ENCODE results near the gene CCDC7. TPM values are rescaled to one million over a fixed set of nuclear protein-coding genes. Genes with fewer than 3 reads are reported as not detected.

CCDC7 gene
- total and polyA plus RNA-seq, 4 donors = 1.2 to 36.4 (median 6.9) TPM

DNA sequence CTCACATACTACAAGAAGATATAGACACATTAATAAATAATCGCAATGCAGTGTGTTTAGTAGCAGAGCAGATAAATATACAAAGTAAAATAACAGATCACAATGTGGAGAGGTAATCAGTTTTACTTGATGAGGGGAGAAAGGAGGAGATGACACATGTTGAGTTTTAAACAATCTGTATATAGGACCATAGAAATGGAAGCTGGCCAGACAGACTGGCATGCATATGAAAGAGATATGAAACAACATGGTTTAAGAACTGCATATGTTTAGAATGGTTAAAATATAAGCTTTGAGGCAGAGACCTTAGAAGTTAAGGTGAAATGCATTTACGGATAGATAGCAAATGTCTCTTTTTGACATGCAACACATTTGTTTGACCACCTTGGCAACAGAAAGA lies 19.8 kb upstream of the CCDC7 start:
- no peak for DNase-seq
- WGBS, 2 donors = 96 to 98% methylated on average over 2 of the region's 2 CpGs
- Histone ChIP-seq H3K9ac (ENCODE audit: insufficient read depth in 1 of 2, low read length in 2 of 2) (no peak overlapping the region), H3K27ac (ENCODE audit: low read depth in 1 of 2, low read length in 1 of 2) (no peak overlapping the region), H3K27me3 (ENCODE audit: control insufficient read depth in 3 of 3, insufficient read depth in 3 of 3, low read length in 2 of 3) (no peaks in the 10 kb centered on the region), H3K36me3 (ENCODE audit: control insufficient read depth in 4 of 4, insufficient read depth in 4 of 4, low read length in 4 of 4) (no peaks in the 10 kb centered on the region), H3K9me3 (ENCODE audit: control insufficient read depth in 4 of 4, insufficient read depth in 3 of 4, low read length in 3 of 4) (no peaks in the 10 kb centered on the region), H3K4me1 (ENCODE audit: control insufficient read depth in 5 of 5, insufficient read depth in 5 of 5, low read length in 5 of 5) (no peaks in the 10 kb centered on the region), H3K4me3 (no peak overlapping the region)
- no peak for ATAC-seq (ENCODE audit: insufficient read depth, low FRiP score)
- TF ChIP-seq, protein P1, sequence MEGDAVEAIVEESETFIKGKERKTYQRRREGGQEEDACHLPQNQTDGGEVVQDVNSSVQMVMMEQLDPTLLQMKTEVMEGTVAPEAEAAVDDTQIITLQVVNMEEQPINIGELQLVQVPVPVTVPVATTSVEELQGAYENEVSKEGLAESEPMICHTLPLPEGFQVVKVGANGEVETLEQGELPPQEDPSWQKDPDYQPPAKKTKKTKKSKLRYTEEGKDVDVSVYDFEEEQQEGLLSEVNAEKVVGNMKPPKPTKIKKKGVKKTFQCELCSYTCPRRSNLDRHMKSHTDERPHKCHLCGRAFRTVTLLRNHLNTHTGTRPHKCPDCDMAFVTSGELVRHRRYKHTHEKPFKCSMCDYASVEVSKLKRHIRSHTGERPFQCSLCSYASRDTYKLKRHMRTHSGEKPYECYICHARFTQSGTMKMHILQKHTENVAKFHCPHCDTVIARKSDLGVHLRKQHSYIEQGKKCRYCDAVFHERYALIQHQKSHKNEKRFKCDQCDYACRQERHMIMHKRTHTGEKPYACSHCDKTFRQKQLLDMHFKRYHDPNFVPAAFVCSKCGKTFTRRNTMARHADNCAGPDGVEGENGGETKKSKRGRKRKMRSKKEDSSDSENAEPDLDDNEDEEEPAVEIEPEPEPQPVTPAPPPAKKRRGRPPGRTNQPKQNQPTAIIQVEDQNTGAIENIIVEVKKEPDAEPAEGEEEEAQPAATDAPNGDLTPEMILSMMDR (IDR thresholded peaks at IDR 0.05; ENCODE audit: control extremely low read depth, extremely low read depth) = no peak

DNA sequence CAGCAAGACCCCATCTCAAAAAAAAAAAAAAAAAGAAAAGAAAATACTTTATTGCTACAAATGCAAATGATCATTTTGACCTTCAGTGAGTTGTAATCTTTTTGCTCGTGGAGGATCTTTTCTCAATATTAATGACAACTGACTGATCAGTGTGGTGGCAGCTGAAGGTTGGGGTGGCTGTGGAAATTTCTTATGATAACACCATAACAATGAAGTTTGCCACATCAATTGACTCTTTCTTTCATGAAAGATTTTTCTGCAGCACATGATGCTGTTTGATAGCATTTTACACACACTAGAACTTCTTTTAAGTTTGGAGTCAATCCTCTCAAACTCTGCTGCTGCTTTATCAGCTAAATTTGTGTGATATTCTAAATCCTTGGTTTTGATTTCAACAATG lies 12.4 kb upstream of the CCDC7 start:
- 80 to 85% methylated on average over 1 of the region's 1 CpG for WGBS, 2 donors
- no peaks in the 10 kb centered on the region for H3K27me3 ChIP-seq (ENCODE audit: control insufficient read depth in 3 of 3, insufficient read depth in 3 of 3, low read length in 2 of 3)
- H3K4me3 ChIP-seq = no peak overlapping the region
- ATAC-seq (ENCODE audit: insufficient read depth, low FRiP score) (no peak), DNase-seq (no peak)
- peaks cover 0 to 7% (median 0%) of the 10 kb centered on the region in 4 donors for H3K9me3 ChIP-seq (ENCODE audit: control insufficient read depth in 4 of 4, insufficient read depth in 3 of 4, low read length in 3 of 4)
- H3K27ac ChIP-seq (ENCODE audit: low read depth in 1 of 2, low read length in 1 of 2) = no peak overlapping the region
- TF ChIP-seq, protein P1 (IDR thresholded peaks at IDR 0.05; ENCODE audit: control extremely low read depth, extremely low read depth) = no peak
- no peaks in the 10 kb centered on the region for H3K36me3 ChIP-seq (ENCODE audit: control insufficient read depth in 4 of 4, insufficient read depth in 4 of 4, low read length in 4 of 4)
- peaks cover 0 to 3% (median 0%) of the 10 kb centered on the region in 5 donors for H3K4me1 ChIP-seq (ENCODE audit: control insufficient read depth in 5 of 5, insufficient read depth in 5 of 5, low read length in 5 of 5)
- H3K9ac ChIP-seq (ENCODE audit: insufficient read depth in 1 of 2, low read length in 2 of 2) = no peak overlapping the region

DNA sequence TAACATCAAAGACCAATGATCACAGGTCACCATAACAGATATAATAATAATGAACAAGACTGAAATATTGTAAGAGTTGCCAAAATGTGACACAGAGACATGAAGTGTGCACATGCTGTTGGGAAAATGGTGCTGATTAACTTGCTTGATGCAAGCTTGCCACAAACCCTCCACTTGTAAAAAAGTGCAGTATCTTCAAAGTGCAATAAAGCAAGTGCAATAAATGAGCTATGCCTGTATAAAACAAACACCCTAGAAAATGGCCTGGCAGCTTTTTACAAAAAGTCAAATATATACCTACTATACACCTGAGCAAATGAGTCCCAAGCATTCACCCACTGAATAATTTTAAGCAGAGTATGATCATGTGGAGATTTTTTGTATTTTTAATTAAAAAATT lies 9.7 kb upstream of the CCDC7 start:
- TF ChIP-seq, protein P1 (IDR thresholded peaks at IDR 0.05; ENCODE audit: control extremely low read depth, extremely low read depth) = no peak
- DNase-seq (no peak), ATAC-seq (ENCODE audit: insufficient read depth, low FRiP score) (no peak)
- Histone ChIP-seq H3K4me3 (no peak overlapping the region), H3K9me3 (ENCODE audit: control insufficient read depth in 4 of 4, insufficient read depth in 3 of 4, low read length in 3 of 4) (peaks cover 0 to 7% (median 0%) of the 10 kb centered on the region in 4 donors), H3K36me3 (ENCODE audit: control insufficient read depth in 4 of 4, insufficient read depth in 4 of 4, low read length in 4 of 4) (no peaks in the 10 kb centered on the region), H3K27ac (ENCODE audit: low read depth in 1 of 2, low read length in 1 of 2) (no peak overlapping the region), H3K4me1 (ENCODE audit: control insufficient read depth in 5 of 5, insufficient read depth in 5 of 5, low read length in 5 of 5) (peaks cover 0 to 3% (median 0%) of the 10 kb centered on the region in 5 donors), H3K9ac (ENCODE audit: insufficient read depth in 1 of 2, low read length in 2 of 2) (no peak overlapping the region), H3K27me3 (ENCODE audit: control insufficient read depth in 3 of 3, insufficient read depth in 3 of 3, low read length in 2 of 3) (no peaks in the 10 kb centered on the region)

DNA sequence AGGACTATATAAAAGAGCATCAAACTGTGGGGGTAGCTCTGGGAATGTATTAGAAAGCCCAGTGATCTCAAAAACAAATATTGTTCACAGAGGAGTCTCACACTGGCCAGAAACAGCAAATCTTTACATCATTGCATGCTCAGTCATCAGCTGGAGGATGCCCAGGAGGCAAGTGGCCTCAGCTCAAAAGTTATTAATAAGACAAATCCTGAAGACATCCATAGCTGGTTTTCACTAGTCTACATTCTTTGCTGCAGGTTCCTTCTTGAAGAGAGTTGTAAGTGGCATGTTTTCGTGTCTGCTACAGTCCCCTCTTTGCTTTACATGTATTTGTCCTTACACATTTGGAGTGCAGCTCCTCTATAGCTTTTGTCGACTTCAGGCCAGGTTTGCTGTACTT lies 8.6 kb upstream of the CCDC7 start:
- Histone ChIP-seq H3K36me3 (ENCODE audit: control insufficient read depth in 4 of 4, insufficient read depth in 4 of 4, low read length in 4 of 4) (no peaks in the 10 kb centered on the region), H3K27ac (ENCODE audit: low read depth in 1 of 2, low read length in 1 of 2) (no peak overlapping the region), H3K4me1 (ENCODE audit: control insufficient read depth in 5 of 5, insufficient read depth in 5 of 5, low read length in 5 of 5) (peaks cover 0 to 3% (median 0%) of the 10 kb centered on the region in 5 donors), H3K9ac (ENCODE audit: insufficient read depth in 1 of 2, low read length in 2 of 2) (no peak overlapping the region), H3K9me3 (ENCODE audit: control insufficient read depth in 4 of 4, insufficient read depth in 3 of 4, low read length in 3 of 4) (peaks cover 0 to 7% (median 0%) of the 10 kb centered on the region in 4 donors), H3K4me3 (no peak overlapping the region), H3K27me3 (ENCODE audit: control insufficient read depth in 3 of 3, insufficient read depth in 3 of 3, low read length in 2 of 3) (no peaks in the 10 kb centered on the region)
- TF ChIP-seq, protein P1 (IDR thresholded peaks at IDR 0.05; ENCODE audit: control extremely low read depth, extremely low read depth) = no peak
- 70 to 77% methylated on average over 2 of the region's 2 CpGs for WGBS, 2 donors
- DNase-seq (no peak), ATAC-seq (ENCODE audit: insufficient read depth, low FRiP score) (no peak)
